Fibroblast of peridontal ligament (primary cell): ENCODE measurements around the gene SLC25A26.
A peak's percentile ranks its signal among the peaks of the same experiment; 100 is the strongest.
"Not testable (repeated sequence)": the region's sequence is repeated elsewhere in the genome, so short reads cannot be mapped to it uniquely, and the experiment has no call there.

Experiments
- DNase-seq: peaks from one replicate; pipeline ENCODE4 v3.0.0-alpha.2; 2010; ENCODE audit errors: extremely low read depth

SLC25A26 gene

DNA sequence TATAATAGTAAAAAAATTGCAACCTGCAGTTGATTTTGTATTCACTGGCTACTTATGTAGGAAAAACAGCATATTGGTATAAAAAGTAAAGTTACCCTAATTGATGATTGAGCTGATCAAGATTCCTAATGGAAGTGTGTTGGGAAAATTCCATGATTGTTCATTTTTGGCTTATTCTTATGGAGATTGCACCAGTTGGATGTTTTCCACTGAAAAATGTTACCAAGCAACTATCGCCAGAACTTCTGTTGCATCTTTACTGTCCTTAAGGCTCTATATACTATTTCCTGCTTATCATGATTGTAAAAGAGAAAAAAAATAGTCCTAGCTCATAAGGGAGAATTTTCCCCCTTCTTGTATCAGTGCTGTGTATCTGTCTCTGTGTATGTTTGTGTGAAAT lies 48.6 kb downstream of the SLC25A26 start:
- no peak for DNase-seq

DNA sequence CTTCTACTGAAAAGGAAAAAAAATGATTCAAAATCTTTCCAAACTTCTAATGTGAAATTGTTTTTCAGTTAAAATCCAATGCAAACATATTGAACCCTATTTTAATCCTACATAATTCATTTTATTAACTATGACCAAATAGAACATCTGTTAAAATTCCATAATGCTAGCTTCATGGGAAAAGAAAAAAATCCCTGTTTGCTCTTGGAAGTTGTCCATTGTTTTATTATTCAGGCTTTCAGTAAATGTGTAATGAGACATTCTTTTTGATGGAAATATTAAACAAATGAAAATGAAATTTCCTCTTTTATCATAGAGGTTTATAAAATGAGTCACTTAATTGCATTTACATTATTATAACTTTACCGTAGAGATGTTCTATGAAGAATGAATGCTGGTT lies 49.5 kb downstream of the SLC25A26 start:
- peak; percentile 66 for DNase-seq

DNA sequence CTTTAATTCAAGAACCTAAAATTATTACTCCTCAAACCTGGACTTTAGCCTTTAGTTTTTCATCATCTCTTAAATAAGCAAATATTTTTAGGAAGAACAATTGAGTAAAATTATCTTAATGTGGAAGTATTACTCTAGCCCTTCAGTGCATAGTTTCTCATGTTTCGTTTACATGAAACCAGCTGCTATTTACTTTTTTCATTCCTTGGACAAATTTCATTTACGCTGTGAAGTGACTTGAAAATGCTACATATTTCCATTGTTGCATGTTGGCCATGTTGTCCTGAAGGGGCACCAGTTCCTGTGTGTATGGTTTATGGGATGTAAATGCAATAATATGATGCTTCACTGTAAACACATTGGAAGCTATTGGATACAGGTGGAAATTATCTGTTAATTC lies 49.9 kb downstream of the SLC25A26 start:
- DNase-seq: peak; percentile 76

DNA sequence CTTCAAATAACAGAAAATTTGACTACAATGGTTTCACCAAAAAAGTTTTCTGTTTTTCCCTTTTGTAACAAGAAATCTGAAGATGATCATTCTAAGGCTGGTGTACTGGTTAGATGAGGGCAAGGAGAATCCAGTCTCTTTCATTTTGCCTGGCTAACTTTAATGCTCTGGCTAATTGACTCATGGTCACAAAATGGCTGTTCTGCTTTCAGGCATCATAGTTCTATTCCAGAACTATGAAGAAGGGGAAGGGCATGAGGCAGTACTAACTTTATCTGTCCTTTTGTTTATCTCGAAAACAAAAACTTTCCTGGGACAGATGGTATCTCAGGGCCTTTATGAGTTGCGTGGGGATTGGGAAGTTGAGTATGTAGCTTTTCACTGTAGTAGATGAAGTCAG lies 50.4 kb downstream of the SLC25A26 start:
- DNase-seq: no peak

DNA sequence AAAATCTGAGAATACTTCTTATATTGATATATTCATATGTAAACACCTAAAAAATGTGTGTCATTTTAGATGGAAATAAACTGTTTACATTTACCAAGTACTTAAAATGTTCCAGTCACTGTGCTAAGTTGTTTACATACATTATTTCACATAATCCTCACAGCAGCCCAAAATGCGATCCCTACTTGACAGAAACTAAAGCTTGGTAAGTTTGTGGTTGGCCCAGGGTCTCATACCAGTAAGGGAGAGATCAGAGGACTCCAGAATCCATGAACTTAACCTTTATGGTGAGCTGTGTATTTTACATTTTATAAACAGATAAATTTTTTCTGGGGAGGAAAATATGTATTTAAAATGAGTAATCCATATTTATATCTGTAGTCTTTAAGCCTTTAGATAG lies 51.2 kb downstream of the SLC25A26 start:
- no peak for DNase-seq

DNA sequence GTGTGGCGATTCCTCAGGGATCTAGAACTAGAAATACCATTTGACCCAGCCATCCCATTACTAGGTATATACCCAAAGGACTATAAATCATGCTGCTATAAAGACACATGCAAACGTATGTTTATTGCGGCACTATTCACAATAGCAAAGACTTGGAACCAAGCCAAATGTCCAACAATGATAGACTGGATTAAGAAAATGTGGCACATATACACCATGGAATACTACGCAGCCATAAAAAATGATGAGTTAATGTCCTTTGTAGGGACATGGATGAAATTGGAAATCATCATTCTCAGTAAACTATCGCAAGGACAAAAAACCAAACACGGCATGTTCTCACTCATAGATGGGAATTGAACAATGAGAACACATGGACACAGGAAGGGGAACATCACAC lies 54.0 kb downstream of the SLC25A26 start:
- DNase-seq: not testable (repeated sequence)

DNA sequence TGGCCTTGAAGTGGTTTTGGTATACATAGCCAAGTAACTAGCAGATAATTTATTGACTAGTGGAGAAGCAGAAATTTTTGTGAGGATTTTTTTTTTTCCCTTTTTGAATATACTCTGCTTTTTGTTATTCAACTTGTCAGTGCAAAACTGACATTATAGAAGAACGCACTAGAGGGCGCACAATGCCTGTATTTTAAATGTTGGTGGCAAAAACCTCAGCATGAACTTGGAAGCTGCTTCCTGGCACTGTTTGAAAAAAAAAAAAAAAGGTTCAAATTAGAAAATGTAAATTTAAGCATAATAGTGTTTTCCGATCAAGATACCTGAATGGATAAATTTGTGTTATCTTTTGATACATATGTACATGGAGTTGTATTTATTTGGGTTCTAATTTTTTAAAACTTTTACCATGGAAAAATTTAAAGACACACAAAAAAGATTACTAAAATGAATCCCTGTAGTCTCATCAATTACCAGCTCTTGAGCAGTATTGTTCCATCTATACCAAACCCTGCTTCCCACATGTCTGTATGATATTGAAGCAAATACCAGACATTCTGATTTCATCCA lies 56.0 kb downstream of the SLC25A26 start:
- peak; percentile 90 for DNase-seq

DNA sequence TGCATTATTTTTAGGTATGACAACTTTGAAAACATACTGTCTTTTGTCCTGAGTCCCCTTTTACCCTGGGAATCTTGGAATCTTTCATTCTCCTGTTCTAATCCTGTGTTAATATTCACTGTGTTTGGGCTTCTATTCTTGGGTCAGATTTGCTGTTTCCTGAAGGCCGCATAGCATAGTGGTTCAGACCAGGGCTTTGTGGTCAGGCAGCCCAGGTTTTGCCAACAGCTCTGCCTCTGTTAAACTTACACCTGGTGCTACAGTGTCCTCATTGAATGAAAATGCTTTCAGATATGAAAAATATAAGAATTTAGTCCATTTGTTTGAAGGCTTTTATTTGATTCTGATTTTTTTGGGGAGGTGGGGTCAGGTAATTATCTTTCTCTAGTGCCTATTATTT lies 58.4 kb downstream of the SLC25A26 start:
- no peak for DNase-seq

DNA sequence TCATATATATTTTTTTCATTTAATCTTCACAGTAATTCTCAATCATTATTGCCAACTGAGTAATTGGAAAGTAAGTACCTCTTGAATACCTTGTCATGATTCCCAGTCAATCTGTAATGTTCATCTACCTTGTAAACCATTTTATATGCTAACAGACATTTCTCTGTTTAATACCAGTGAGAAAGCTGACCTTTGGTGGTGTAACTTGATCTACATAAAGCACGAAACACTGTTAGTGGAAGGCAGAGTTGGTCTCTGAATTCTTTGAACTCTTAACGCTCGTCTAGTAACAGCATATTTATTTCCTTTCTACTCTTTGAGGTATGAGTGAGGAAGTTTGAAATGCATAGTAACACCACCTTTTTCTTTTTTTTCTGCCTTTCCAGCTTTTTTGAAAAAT lies 59.5 kb downstream of the SLC25A26 start:
- DNase-seq: no peak

DNA sequence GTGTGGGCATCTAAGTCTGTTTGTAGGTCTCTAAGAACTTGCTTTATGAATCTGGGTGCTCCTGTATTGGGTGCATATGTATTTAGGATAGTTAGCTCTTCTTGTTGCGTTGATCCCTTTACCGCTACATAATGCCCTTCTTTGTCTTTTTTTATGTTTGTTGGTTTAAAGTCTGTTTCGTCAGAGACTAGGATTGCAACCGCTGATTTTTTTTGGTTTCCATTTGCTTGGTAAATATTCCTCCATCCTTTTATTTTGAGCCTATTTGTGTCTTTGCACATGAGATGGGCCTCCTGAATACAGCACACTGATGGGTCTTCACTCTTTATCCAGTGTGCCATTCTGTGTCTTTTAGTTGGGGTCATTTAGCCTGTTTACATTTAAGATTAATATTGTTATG lies 71.1 kb downstream of the SLC25A26 start:
- DNase-seq: not testable (repeated sequence)

DNA sequence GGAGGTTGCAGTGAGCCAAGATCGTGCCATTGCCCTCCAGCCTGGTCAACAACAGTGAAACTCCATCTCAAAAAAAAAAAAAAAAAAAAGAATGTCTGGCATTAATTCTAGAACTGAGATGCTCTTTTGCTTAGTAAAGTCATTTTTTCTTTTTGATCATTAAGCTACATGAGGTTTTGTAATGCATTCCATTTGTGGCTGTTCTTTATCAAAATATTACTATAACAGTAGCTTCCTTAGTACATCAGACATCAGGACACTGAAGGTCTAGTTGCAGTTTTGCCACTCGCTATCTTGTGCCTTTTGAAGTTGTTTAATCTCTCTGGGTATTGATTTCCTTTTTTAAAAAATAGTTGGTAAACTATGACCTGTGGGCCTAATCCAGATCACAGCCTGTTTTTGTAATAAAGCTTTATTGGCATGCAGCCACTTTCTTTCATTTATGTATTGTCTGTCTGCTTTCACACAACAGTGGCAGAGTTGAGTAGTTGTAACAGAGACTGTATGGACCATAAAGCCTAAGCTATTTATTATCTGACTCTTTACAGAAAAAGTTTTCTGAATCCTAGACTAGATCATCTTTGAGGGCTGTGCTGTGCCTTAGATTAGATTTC lies 76.6 kb downstream of the SLC25A26 start:
- DNase-seq: peak; percentile 27

DNA sequence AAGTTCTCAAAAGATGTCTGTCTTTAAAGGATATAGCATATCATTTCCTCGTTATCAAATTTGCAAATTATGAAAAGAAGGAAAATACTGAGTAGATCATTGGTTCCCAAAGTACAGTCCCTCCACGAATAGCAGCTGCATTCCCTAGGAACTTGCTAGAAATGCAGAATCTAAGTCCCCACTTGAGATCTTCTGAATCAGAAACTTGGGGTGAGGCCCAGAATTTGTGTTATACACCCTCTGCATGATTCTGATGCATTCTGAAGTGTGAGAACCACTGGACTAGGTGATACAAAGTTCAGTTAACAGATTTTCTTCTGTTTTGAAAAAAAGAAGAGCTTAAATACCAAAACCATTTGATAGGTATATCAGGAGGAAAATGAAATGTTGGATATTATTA lies 77.1 kb downstream of the SLC25A26 start:
- DNase-seq: peak; percentile 77

DNA sequence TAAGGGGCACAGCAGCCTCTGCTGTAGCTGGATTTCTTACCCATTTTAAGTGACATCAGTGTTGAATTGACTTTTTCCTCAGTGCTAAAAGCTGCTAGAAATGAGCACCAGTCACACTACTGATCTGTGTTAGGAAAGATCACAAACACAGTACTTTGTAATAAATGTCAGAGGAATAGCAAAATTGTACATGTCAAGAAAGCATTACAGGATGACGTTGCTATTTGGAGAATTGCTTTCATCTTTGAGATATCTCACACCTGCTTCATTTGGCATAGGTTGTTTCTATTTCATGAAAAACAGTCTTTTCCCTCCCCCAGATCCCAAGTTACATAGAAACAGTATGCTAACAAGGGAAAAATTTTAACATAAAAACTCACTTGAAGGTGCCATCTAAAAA lies 77.8 kb downstream of the SLC25A26 start:
- no peak for DNase-seq

DNA sequence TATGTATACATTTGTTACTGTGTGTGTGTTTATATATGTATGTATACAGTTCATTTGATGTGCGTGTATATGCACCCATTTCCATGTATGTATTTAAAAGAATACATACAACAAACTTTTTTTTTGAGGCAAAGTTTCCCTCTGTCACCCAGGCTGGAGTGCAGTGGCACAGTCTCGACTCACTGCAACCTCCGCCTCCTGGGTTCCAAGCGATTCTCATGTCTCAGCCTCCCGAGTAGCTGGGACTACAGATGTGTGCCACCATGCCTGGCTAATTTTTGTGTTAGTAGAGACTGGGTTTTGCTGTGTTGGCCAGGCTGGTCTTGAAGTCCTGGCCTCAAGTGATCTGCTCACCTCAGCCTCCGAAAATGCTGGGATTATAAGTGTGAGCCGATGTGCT lies 78.3 kb downstream of the SLC25A26 start:
- not testable (repeated sequence) for DNase-seq

DNA sequence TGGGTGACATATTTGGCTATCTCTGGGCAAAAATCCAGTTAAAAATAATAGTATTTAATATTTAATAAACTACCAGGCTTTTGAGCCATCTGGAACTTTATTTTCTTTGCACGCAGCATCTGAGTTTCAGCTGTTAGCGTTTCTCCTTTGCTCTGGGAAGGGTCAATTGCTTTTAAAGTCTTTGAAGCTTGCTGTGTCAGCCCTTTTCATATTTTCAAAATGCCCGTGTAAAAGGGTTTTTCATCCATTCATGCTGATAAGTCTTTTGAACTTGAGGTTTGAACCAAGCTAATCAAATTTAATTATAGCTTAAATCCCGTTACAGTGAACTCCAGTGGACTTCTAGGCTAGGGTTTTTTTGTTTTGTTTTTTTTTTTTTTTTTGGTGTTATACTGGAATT lies 79.1 kb downstream of the SLC25A26 start:
- no peak for DNase-seq

DNA sequence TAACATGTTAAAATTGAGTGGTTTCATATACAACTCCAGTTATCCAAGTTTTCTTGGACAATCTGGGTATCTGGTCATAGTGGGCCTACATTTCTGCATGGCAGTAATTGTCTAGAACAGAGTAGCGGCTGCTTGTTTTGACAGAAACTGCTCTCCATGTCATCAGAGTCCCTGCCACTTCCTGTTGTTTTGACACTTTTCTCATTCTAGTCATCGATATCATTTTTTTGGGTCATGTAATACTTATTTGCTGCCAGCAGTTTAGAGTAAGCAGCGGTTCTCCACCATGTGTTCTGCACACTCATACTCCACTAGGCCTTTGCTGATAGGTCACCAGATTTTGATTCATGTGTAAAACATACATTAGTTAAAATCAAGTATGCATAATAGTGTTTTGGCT lies 81.5 kb downstream of the SLC25A26 start:
- DNase-seq: no peak

DNA sequence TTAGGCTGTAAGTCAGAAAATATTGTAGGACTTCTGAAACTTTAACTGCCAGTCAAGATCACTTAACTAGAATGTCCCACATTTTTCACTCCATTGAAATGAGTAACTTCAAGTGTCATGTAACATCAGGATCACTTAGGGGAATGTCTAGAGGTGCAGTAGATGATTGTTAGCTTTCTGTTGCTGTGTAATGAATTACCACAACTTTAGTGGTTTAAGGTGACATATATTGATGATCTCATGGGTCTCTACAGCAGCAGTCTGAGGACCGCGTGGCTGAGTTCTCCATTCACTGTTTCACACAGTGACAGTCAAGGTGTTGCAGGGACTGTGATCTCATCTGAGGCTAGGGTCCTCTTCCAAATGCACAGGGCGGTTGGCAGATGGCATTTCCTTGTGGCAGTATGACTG lies 82.7 kb downstream of the SLC25A26 start:
- no peak for DNase-seq

DNA sequence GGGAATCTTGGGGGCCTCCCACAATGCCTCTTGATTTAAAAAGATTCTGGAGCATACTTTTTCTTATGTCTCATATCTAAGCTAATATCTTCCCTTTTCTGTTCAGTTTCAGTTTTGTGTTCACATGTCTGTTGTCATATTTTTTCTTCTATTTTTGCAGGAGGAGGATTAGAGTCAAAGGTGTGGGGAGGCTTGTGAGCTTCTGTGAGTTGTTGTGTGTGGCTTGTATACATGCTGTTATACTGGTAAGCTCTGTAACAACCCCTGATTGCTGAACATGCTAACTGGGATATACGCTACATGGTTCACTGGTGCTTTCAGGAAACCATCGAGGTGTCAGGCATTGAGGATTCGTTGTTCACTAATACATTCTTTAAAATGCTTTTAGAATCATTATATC lies 83.5 kb downstream of the SLC25A26 start:
- no peak for DNase-seq

DNA sequence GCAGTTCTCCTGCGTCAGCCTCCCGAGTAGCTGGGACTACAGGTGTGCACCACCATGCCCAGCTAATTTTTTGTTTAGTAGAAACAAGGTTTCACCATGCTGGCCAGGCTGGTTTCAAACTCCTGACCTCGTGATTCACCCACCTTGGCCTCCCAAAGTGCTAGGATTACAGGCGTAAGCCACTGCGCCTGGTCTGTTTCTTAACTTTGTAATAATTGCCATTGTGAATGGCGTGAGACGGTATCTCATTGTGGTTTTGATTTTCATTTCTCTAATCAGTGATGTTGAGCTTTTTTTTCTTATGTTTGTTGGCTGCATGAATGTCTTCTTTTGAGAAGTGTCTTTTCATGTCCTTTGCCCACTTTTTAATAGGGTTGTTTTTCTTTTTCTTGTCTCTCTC lies 85.3 kb downstream of the SLC25A26 start:
- DNase-seq: not testable (repeated sequence)

DNA sequence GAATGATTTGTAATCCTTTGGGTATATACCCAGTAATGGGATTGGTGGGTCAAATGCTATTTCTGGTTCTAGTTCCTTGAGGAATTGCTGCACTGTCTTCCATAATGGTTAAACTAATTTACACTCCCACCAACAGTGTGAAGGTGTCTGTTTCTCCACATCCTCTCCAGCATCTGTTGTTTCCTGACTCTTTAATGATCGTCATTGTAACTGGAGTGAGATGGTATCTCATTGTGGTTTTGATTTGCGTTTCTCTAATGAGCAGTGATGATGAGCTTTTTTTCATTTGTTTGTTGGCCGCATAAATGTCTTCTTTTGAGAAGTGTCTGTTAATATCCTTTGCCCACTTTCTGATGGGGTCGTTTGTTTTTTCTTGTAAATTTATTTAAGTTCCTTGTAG lies 86.2 kb downstream of the SLC25A26 start:
- not testable (repeated sequence) for DNase-seq

DNA sequence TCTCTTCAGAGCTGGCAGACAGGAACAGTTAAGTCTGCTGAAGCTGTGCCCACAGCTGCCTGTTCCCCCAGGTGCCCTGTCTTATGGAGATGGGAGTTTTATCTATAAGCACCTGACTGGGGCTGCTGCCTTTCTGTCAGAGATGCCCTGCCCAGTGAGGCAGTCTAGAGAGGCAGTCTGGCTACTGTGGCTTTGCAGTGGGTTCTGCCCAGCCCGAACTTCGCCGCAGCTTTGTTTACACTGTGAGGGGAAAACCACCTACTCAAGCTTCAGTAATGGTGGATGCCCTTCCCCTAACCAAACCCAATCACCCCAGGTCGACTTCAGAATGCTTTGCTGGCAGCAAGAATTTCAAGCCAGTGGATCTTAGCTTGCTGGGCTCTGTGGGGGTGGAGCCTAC lies 91.2 kb downstream of the SLC25A26 start:
- DNase-seq: no peak

DNA sequence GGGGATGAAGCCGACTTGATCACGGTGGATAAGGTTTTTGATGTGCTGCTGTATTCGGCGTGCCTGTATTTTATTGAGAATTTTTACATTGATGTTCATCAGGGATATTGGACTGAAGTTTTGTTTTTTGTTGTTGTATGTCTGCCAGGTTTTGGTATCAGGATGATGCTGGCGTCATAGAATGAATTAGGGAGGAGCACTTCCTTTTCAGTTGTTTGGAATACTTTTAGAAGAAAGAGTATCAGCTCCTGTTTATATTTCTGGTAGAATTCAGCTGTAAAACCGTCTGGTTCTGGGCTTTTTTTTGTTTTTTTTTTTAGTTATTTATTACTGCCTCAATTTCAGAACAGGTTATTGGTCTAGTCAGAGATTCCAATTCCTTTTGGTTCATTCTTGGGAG lies 93.7 kb downstream of the SLC25A26 start:
- no peak for DNase-seq

DNA sequence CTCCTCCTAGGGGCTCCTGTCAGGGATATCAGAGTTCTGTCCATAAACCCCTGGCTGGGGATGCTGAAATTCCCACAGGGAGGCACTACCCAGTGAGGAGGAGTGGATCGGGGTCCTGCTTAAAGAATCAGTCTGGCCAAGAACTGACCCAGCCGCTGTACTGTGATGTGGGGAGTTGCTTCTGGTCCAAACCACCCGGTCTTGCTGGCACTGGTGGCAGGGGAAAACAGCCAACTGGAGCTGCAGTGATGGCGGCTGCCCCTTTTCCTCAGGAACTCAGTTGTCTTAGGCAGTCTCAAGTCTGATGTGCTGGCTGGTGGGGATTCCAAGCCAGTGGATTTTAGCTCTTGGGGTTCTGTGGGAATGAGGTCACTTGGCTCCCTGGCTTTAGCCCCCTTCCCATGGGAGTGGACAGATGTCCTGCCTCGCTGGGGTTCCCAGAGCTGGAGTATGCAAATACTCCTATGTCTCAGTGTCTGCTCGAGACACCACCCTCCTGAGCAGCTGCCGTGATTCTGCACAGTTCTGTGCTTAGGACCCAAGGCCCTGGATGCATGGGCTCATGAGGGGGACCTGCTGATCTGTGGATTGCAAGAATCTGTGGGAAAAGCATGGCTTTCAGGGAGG lies 97.1 kb downstream of the SLC25A26 start:
- no peak for DNase-seq

DNA sequence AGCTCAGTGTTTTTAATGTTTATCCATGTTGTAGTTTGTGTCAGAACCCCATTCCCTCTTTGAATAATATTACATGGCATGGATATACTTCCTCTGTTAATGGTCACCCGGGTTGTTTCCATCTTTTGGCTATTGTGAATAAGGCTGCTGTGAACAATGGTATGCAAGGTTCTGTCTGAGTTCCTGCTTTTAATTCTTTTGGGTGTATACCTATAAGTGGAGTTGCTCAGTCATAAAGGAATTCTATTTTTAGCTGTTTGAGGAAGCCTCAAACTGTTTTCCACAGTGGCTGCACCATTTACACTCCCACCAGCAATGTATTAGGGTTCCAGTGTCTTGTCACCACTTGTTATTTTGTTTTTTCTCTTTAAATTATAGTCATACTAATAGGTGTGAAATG lies 99.6 kb downstream of the SLC25A26 start:
- no peak for DNase-seq
